GM12878 (cell line): ENCODE results near the gene RNF103. TPM values are rescaled to one million over a fixed set of nuclear protein-coding genes. Genes with fewer than 3 reads are reported as not detected.

Experiments used
- ATAC-seq: fragments of 200-7000 bp; cut with Tn5 transposase; 3 replicates; pipeline ENCODE4 v1.9.1; 2020; ENCODE audit warnings: mild to moderate bottlenecking, moderate library complexity
- BruUV-seq: library from RNA; stranded (reverse); fragments of 400-500 nt; replicated peaks from 2 replicates; lab custom pipeline; 2021; lab: Mats Ljungman, UMichigan
- CTCF ChIA-PET: fragments of 300-600 bp; sonication (Branson Sonifier 250); formaldehyde crosslinking; extraction: SDS; loops from one replicate; lab custom pipeline; 2021; ENCODE audit warnings: inconsistent platforms; lab: Yijun Ruan, JAX
- POLR2A ChIA-PET: fragments of 350-600 bp; formaldehyde crosslinking; extraction: SDS; loops from one replicate; lab custom pipeline; 2021; ENCODE audit warnings: inconsistent platforms; lab: Charles Lee
- RAD21 ChIA-PET: fragments of 300-600 bp; sonication (Branson Sonifier 250); formaldehyde crosslinking; loops from one replicate; lab custom pipeline; 2023; ENCODE audit warnings: antibody characterized with exemption; ENCODE audit not compliant: unreplicated experiment; lab: Charles Lee
- SMC1A ChIA-PET: fragments of 300-600 bp; sonication (Branson Sonifier 250); formaldehyde crosslinking; loops from one replicate; lab custom pipeline; 2023; ENCODE audit not compliant: unreplicated experiment, uncharacterized antibody; lab: Charles Lee
- DNase-seq: peaks from one replicate; pipeline ENCODE4 v3.0.0-alpha.2; 2011; ENCODE audit warnings: low read depth, low spot score
- FAIRE-seq: peaks from 3 replicates; lab custom pipeline; 2011; peaks lifted over from hg19 to GRCh38; lab: Jason Lieb, UNC
- H2AFZ ChIP-seq: 2 replicates; pipeline ENCODE4 v1.6.0; 2011; ENCODE audit warnings: low read depth, low read length, control low read depth; ENCODE audit not compliant: control insufficient read depth
- H3K27ac ChIP-seq: 2 replicates; pipeline ENCODE4 v1.5.1; 2011; ENCODE audit warnings: control low read depth; ENCODE audit not compliant: control insufficient read depth, insufficient read depth
- H3K27me3 ChIP-seq, 2 experiments: replicated peaks in 1 of 2; 2 replicates each; pipeline versions ENCODE4 v1.6.0 to v1.6.1; 2011; ENCODE audit warnings: low read length in 1 of 2; ENCODE audit not compliant: control insufficient read depth in 2 of 2, insufficient read depth in 2 of 2
- H3K36me3 ChIP-seq, 2 experiments: 2 replicates each; pipeline ENCODE4 v1.5.1; 2011; ENCODE audit warnings: low read length in 1 of 2; ENCODE audit not compliant: control insufficient read depth in 2 of 2, insufficient read depth in 2 of 2
- H3K4me1 ChIP-seq: 2 replicates; pipeline ENCODE4 v1.6.1; 2011; ENCODE audit warnings: mild to moderate bottlenecking, low read length, moderate library complexity, mixed read lengths; ENCODE audit not compliant: control insufficient read depth, insufficient read depth
- H3K4me2 ChIP-seq: 2 replicates; pipeline ENCODE4 v1.6.0; 2011; ENCODE audit warnings: control low read depth; ENCODE audit not compliant: control insufficient read depth, insufficient read depth
- H3K4me3 ChIP-seq: fragments of 200-600 bp; sonication (generic); 2 replicates; pipeline ENCODE4 v1.5.1; 2016
- H3K79me2 ChIP-seq: 2 replicates; pipeline ENCODE4 v1.6.0; 2011; ENCODE audit warnings: low read length; ENCODE audit not compliant: control insufficient read depth, insufficient read depth
- H3K9ac ChIP-seq: 2 replicates; pipeline ENCODE4 v1.8.0; 2011; ENCODE audit warnings: low read length, control low read depth, mixed read lengths; ENCODE audit not compliant: control insufficient read depth, insufficient read depth
- H3K9me3 ChIP-seq: replicated peaks from 3 replicates; pipeline ENCODE4 v1.5.1; 2011; ENCODE audit warnings: mild to moderate bottlenecking, low read length; ENCODE audit not compliant: control insufficient read depth, insufficient read depth
- H4K20me1 ChIP-seq: 2 replicates; pipeline ENCODE4 v1.6.0; 2011; ENCODE audit not compliant: control insufficient read depth, insufficient read depth
- ASH2L ChIP-seq: fragments of 300-600, 200-600 bp; sonication (generic); IDR thresholded peaks from 2 replicates; pipeline ENCODE4 v1.6.1; 2017; ENCODE audit warnings: low read depth, mild to moderate bottlenecking, borderline replicate concordance
- ATF7 ChIP-seq: fragments of 450-650 bp; IDR thresholded peaks from 2 replicates; pipeline ENCODE4 v1.6.1; 2016; ENCODE audit warnings: low read depth, mild to moderate bottlenecking
- CREM ChIP-seq: IDR thresholded peaks from 2 replicates; pipeline ENCODE4 v1.6.1; 2014; ENCODE audit warnings: antibody characterized with exemption, low read depth
- IKZF2 ChIP-seq, 2 experiments: fragments of 450-650 bp; IDR thresholded peaks; 2 replicates each; pipeline ENCODE4 v1.6.1; 2017; ENCODE audit warnings: mild to moderate bottlenecking in 2 of 2, moderate library complexity in 2 of 2
- IRF4 ChIP-seq: IDR thresholded peaks from 2 replicates; pipeline ENCODE4 v1.6.1; 2011; ENCODE audit warnings: low read depth, low read length
- NRF1 ChIP-seq: conservative IDR thresholded peaks from 2 replicates; pipeline ENCODE4 v1.6.1; 2011; ENCODE audit warnings: mild to moderate bottlenecking, low read depth, low read length, improper control_type of control experiment
- SUPT20H ChIP-seq: IDR thresholded peaks from 2 replicates; pipeline ENCODE4 v1.6.1; 2011; ENCODE audit warnings: low read depth, mild to moderate bottlenecking, low read length, moderate library complexity, borderline replicate concordance; ENCODE audit not compliant: control insufficient read depth
- WRNIP1 ChIP-seq: IDR thresholded peaks from 2 replicates; pipeline ENCODE4 v1.6.1; 2011; ENCODE audit warnings: low read depth, low read length, improper control_type of control experiment, borderline replicate concordance
- ZNF207 ChIP-seq: fragments of 450-650 bp; IDR thresholded peaks from 2 replicates; pipeline ENCODE4 v1.6.1; 2014; ENCODE audit warnings: antibody characterized with exemption, mild to moderate bottlenecking, borderline replicate concordance
- ZNF622 ChIP-seq: fragments of 450-650 bp; IDR thresholded peaks from 2 replicates; pipeline ENCODE4 v1.6.1; 2017; ENCODE audit warnings: mild to moderate bottlenecking, inconsistent platforms
- WGBS: methylation state at CpG from one replicate; pipeline ENCODE4 v1.1.6; 2016; ENCODE audit warnings: low lambda C conversion rate; ENCODE audit not compliant: insufficient replicate concordance, insufficient coverage; ENCODE audit errors: missing lambda C conversion rate; 5-methylcytosine and 5-hydroxymethylcytosine counted together
- in situ Hi-C: fragments of 300-500 bp; cut with MboI; formaldehyde crosslinking; loops from 9 replicates; pipeline ENCODE4 v1.14.3; 2018; ENCODE audit warnings: mixed read lengths
- intact Hi-C: fragments of 100-400 bp; cut with micrococcal nuclease; formaldehyde crosslinking; loops from one replicate; pipeline ENCODE4 v1.14.2; 2022; ENCODE audit not compliant: unreplicated experiment
- polyA plus RNA-seq, 11 experiments: library from polyadenylated mRNA; depleted of rRNA in 4 of 11; unstranded in 6 of 11; stranded (reverse) in 5 of 11; fragments of >200 nt; fragmentation: Nextera tagmentation in 4 of 11; fragmentation: Illumina TruSeq in 1 of 11; extraction: Ambion mirVana in 4 of 11; extraction: Trizol in 1 of 11; gene quantifications; 1 replicate in 1 of 11; 2 replicates in 10 of 11; pipeline versions ENCODE4 v1.2.1 to v1.2.3, GENCODE V29; 2011 to 2016; ENCODE audit warnings: inconsistent platforms in 2 of 11, missing spikeins in 2 of 11, low read depth in 1 of 11
- total RNA-seq, 4 experiments: library from RNA; depleted of rRNA in 3 of 4; stranded (reverse); fragments of >200 nt in 3 of 4; fragmentation: Illumina TruSeq in 1 of 4; extraction: Trizol in 1 of 4; gene quantifications; 2 replicates each; pipeline versions ENCODE4 v1.2.1 to v1.2.3, GENCODE V29; 2013 to 2021

The RNF103 gene
- total and polyA plus RNA-seq, 10 of the 15 experiments (the other 5 are each of a cell fraction or from before 2014, with no cell fraction given) = 2.4 to 11.0 (median 8.0) TPM

DNA sequence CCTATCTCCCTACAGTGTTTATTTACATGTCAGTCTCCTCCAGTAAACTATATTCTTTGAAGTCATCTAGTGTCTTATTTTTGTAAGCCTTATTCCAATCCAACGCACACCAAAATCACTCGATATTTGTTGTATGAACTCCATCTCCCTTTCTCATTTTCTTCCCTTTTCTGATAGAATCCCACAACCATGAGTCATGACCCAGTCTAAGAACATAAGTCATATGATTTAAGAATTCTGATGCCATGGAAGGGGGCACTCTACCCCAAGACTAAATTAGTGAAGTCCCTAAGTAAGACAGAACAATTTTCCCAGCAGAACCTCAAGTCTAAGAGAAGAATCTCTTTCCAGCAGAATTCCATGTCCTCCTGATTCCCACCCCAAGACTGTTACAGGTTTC is 65.8 kb downstream of the RNF103 start (continued):
- no peak for TF ChIP-seq SUPT20H
- TF ChIP-seq ASH2L = no peak
- no peak for TF ChIP-seq ATF7
- TF ChIP-seq, all 136 proteins: peak for 0

DNA sequence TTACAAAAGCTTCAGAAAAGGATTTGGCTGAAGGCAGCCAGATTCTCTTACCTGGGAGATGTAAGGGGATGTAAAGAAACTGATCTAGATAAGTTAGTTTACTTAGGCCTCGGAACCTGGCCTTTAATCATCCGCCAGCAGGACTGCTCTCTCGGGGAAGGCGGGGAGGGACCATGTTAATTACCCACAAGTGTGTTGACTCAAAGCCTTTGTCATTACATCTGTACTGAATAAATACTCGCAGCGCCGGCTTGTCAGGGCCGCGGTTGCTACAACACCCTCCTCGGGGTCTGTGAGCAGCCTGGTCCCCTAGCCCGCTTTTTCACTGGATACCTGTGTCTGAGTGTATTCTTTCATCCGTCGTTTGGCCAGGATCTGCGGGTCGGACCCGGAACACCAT is 67.2 kb downstream of the RNF103 start:
- POLR2A ChIA-PET = no interaction called here
- H3K27me3 ChIP-seq = no peaks in the 10 kb centered on the region
- no peak overlapping the region for H3K27ac ChIP-seq
- TF ChIP-seq WRNIP1 (no peak), IRF4 (no peak), IKZF2 (IDR thresholded peaks at IDR 0.05) (no peak), ZNF207 (no peak), ZNF622 (no peak), CREM (no peak), NRF1 (no peak)
- H3K9ac ChIP-seq = no peak overlapping the region
- H2AFZ ChIP-seq = no peak overlapping the region
- H3K4me3 ChIP-seq = no peak overlapping the region
- in situ Hi-C loops (no loop called here), intact Hi-C loops (no loop called here)
- no peaks in the 10 kb centered on the region for H3K4me1 ChIP-seq
- SMC1A ChIA-PET = no interaction called here
- H3K4me2 ChIP-seq = no peak overlapping the region
- WGBS = over 99% methylated on average over 16 of the region's 16 CpGs
- DNase-seq (no peak), FAIRE-seq (no peak), ATAC-seq (no peak)
- CTCF ChIA-PET = no interaction called here
- H3K9me3 ChIP-seq = no peaks in the 10 kb centered on the region
- BruUV-seq = no TSS peak
- no peaks in the 10 kb centered on the region; a peak in 1 of 4 replicates for H3K36me3 ChIP-seq
- H3K79me2 ChIP-seq = peaks cover 28% of the 10 kb centered on the region
- H4K20me1 ChIP-seq = no peaks in the 10 kb centered on the region
- RAD21 ChIA-PET = no interaction called here

Other genes with a start within 250 kb of the RNF103 start
- 8.0 and 9.7 TPM in 2 replicates for gene KDM3A, start 182.5 kb downstream of the RNF103 start, total RNA-seq (2014; rRNA removed)
- 11.0 and 14.9 TPM in 2 replicates for gene KDM3A, start 182.5 kb downstream of the RNF103 start, total RNA-seq (2014; rRNA removed; fragmentation: Illumina TruSeq; extraction: Trizol)
- gene KDM3A, start 182.5 kb downstream of the RNF103 start, total RNA-seq (2021) = 15.7 and 16.1 TPM in 2 replicates
- gene KDM3A, start 182.5 kb downstream of the RNF103 start, polyA plus RNA-seq (2011; rRNA removed) = 102 and 145 TPM in 2 replicates
- gene KDM3A, start 182.5 kb downstream of the RNF103 start, polyA plus RNA-seq (2014; fragmentation: Illumina TruSeq; extraction: Trizol) = 11.3 and 15.6 TPM in 2 replicates
- gene KDM3A, start 182.5 kb downstream of the RNF103 start, polyA plus RNA-seq (2014; fragmentation: Nextera tagmentation; extraction: Ambion mirVana) = 1 to 10 TPM; 3.8 to 4.9 TPM
- 7.3 and 10.9 TPM in 2 replicates for gene KDM3A, start 182.5 kb downstream of the RNF103 start, polyA plus RNA-seq (2014; rRNA removed)
- 10 to 100 TPM; 10.5 to 12.1 TPM for gene KDM3A, start 182.5 kb downstream of the RNF103 start, polyA plus RNA-seq (2016; fragmentation: Nextera tagmentation; extraction: Ambion mirVana)
- 22.5 and 31.3 TPM in 2 replicates for gene CHMP3, start 60.4 kb downstream of the RNF103 start, total RNA-seq (2014; rRNA removed)
- 36.7 and 39.9 TPM in 2 replicates for gene CHMP3, start 60.4 kb downstream of the RNF103 start, total RNA-seq (2014; rRNA removed; fragmentation: Illumina TruSeq; extraction: Trizol)
- 31.2 and 32.5 TPM in 2 replicates for gene CHMP3, start 60.4 kb downstream of the RNF103 start, total RNA-seq (2021)
- gene CHMP3, start 60.4 kb downstream of the RNF103 start, polyA plus RNA-seq (2011; rRNA removed) = 41.2 and 52.0 TPM in 2 replicates
- 56.8 and 62.2 TPM in 2 replicates for gene CHMP3, start 60.4 kb downstream of the RNF103 start, polyA plus RNA-seq (2014; fragmentation: Illumina TruSeq; extraction: Trizol)
- gene CHMP3, start 60.4 kb downstream of the RNF103 start, polyA plus RNA-seq (2014; fragmentation: Nextera tagmentation; extraction: Ambion mirVana) = 10 to 100 TPM; 24.1 to 27.6 TPM
- gene CHMP3, start 60.4 kb downstream of the RNF103 start, polyA plus RNA-seq (2014; rRNA removed) = 22.9 and 26.0 TPM in 2 replicates
- 10 to 100 TPM; 32.5 to 35.8 TPM for gene CHMP3, start 60.4 kb downstream of the RNF103 start, polyA plus RNA-seq (2016; fragmentation: Nextera tagmentation; extraction: Ambion mirVana)
- gene RMND5A, start 96.4 kb upstream of the RNF103 start, total RNA-seq (2014; rRNA removed) = 26.9 and 31.8 TPM in 2 replicates
- 27.0 and 29.1 TPM in 2 replicates for gene RMND5A, start 96.4 kb upstream of the RNF103 start, total RNA-seq (2014; rRNA removed; fragmentation: Illumina TruSeq; extraction: Trizol)
- gene RMND5A, start 96.4 kb upstream of the RNF103 start, total RNA-seq (2021) = 25.5 and 28.2 TPM in 2 replicates
- 31.3 and 38.3 TPM in 2 replicates for gene RMND5A, start 96.4 kb upstream of the RNF103 start, polyA plus RNA-seq (2011; rRNA removed)
- 31.2 and 33.6 TPM in 2 replicates for gene RMND5A, start 96.4 kb upstream of the RNF103 start, polyA plus RNA-seq (2014; fragmentation: Illumina TruSeq; extraction: Trizol)
- gene RMND5A, start 96.4 kb upstream of the RNF103 start, polyA plus RNA-seq (2014; fragmentation: Nextera tagmentation; extraction: Ambion mirVana) = 10 to 100 TPM in 1 of 2 experiments, 1 to 10 TPM in 1; 8.3 to 10.2 TPM
- 19.4 and 20.9 TPM in 2 replicates for gene RMND5A, start 96.4 kb upstream of the RNF103 start, polyA plus RNA-seq (2014; rRNA removed)
- gene RMND5A, start 96.4 kb upstream of the RNF103 start, polyA plus RNA-seq (2016; fragmentation: Nextera tagmentation; extraction: Ambion mirVana) = 10 to 100 TPM; 12.7 to 18.8 TPM
- not detected in 2 replicates for gene CD8A, start 167.0 kb upstream of the RNF103 start, total RNA-seq (2014; rRNA removed)
- not detected in 2 replicates for gene CD8A, start 167.0 kb upstream of the RNF103 start, total RNA-seq (2014; rRNA removed; fragmentation: Illumina TruSeq; extraction: Trizol)
- 0.13 and 0.15 TPM in 2 replicates for gene CD8A, start 167.0 kb upstream of the RNF103 start, total RNA-seq (2021)
- 0.30 and 0.43 TPM in 2 replicates for gene CD8A, start 167.0 kb upstream of the RNF103 start, polyA plus RNA-seq (2011; rRNA removed)
- gene CD8A, start 167.0 kb upstream of the RNF103 start, polyA plus RNA-seq (2014; fragmentation: Illumina TruSeq; extraction: Trizol) = not detected in 2 replicates
- not detected for gene CD8A, start 167.0 kb upstream of the RNF103 start, polyA plus RNA-seq (2014; fragmentation: Nextera tagmentation; extraction: Ambion mirVana)
- gene CD8A, start 167.0 kb upstream of the RNF103 start, polyA plus RNA-seq (2014; rRNA removed) = not detected in 2 replicates
- not detected for gene CD8A, start 167.0 kb upstream of the RNF103 start, polyA plus RNA-seq (2016; fragmentation: Nextera tagmentation; extraction: Ambion mirVana)
- not detected in 2 replicates for gene CD8B, start 238.0 kb upstream of the RNF103 start, total RNA-seq (2014; rRNA removed)
- gene CD8B, start 238.0 kb upstream of the RNF103 start, total RNA-seq (2014; rRNA removed; fragmentation: Illumina TruSeq; extraction: Trizol) = not detected in 2 replicates
- gene CD8B, start 238.0 kb upstream of the RNF103 start, total RNA-seq (2021) = 0.21 TPM in 1 of 2 replicates, not detected in the other
- gene CD8B, start 238.0 kb upstream of the RNF103 start, polyA plus RNA-seq (2011; rRNA removed) = not detected in 2 replicates
- gene CD8B, start 238.0 kb upstream of the RNF103 start, polyA plus RNA-seq (2014; fragmentation: Illumina TruSeq; extraction: Trizol) = not detected in 2 replicates
- gene CD8B, start 238.0 kb upstream of the RNF103 start, polyA plus RNA-seq (2014; fragmentation: Nextera tagmentation; extraction: Ambion mirVana) = not detected
- not detected in 2 replicates for gene CD8B, start 238.0 kb upstream of the RNF103 start, polyA plus RNA-seq (2014; rRNA removed)
- not detected for gene CD8B, start 238.0 kb upstream of the RNF103 start, polyA plus RNA-seq (2016; fragmentation: Nextera tagmentation; extraction: Ambion mirVana)